GM23248 (cell line): ENCODE measurements around the gene PHACTR3. TPM values are rescaled to one million over a fixed set of nuclear protein-coding genes. Genes with fewer than 3 reads are reported as not detected.

Source experiments
- DNase-seq: peaks from one replicate; pipeline ENCODE4 v3.0.0-alpha.2; 2015
- H2AFZ ChIP-seq: fragments of 200-600 bp; sonication (generic); 2 replicates; pipeline ENCODE4 v1.6.1; 2016; ENCODE audit warnings: antibody characterized with exemption
- H3F3A ChIP-seq: fragments of 200-600 bp; sonication (generic); 2 replicates; pipeline ENCODE4 v1.6.1; 2016; ENCODE audit warnings: mild to moderate bottlenecking, antibody characterized with exemption, mixed run types; ENCODE audit not compliant: insufficient read depth
- H3K27ac ChIP-seq: fragments of 200-600 bp; sonication (generic); 2 replicates; pipeline ENCODE4 v1.5.1; 2016; ENCODE audit warnings: mild to moderate bottlenecking
- H3K27me3 ChIP-seq: fragments of 200-600 bp; sonication (generic); replicated peaks from 2 replicates; pipeline ENCODE4 v1.6.1; 2016; ENCODE audit warnings: mild to moderate bottlenecking; ENCODE audit not compliant: insufficient read depth
- H3K36me3 ChIP-seq: fragments of 200-600 bp; sonication (generic); 2 replicates; pipeline ENCODE4 v1.6.1; 2016; ENCODE audit warnings: low read depth, mild to moderate bottlenecking
- H3K4me1 ChIP-seq: fragments of 200-600 bp; sonication (generic); 2 replicates; pipeline ENCODE4 v1.6.1; 2016; ENCODE audit warnings: mild to moderate bottlenecking; ENCODE audit not compliant: insufficient read depth
- H3K4me2 ChIP-seq: fragments of 200-600 bp; sonication (generic); one replicate; pipeline ENCODE4 v1.6.1; 2016; ENCODE audit warnings: mild to moderate bottlenecking; ENCODE audit not compliant: unreplicated experiment
- H3K4me3 ChIP-seq: fragments of 200-600 bp; sonication (generic); 2 replicates; pipeline ENCODE4 v1.5.1; 2016; ENCODE audit warnings: mild to moderate bottlenecking
- H3K79me2 ChIP-seq: fragments of 200-600 bp; sonication (generic); 2 replicates; pipeline ENCODE4 v1.6.1; 2016; ENCODE audit warnings: mild to moderate bottlenecking; ENCODE audit not compliant: insufficient read depth
- H3K9ac ChIP-seq: fragments of 200-600 bp; sonication (generic); 2 replicates; pipeline ENCODE4 v1.6.1; 2016; ENCODE audit warnings: mild to moderate bottlenecking
- H3K9me2 ChIP-seq: fragments of 200-600 bp; sonication (generic); 2 replicates; pipeline ENCODE4 v1.6.1; 2016; ENCODE audit warnings: mixed run types, mild to moderate bottlenecking, moderate library complexity; ENCODE audit not compliant: insufficient read depth
- H3K9me3 ChIP-seq: fragments of 200-600 bp; sonication (generic); one replicate; pipeline ENCODE4 v1.6.1; 2017; ENCODE audit warnings: low read depth
- H4K20me1 ChIP-seq: fragments of 200-600 bp; sonication (generic); 2 replicates; pipeline ENCODE4 v1.6.0; 2016; ENCODE audit not compliant: insufficient read depth
- EZH2 ChIP-seq: fragments of 200-600 bp; sonication (generic); IDR thresholded peaks from 2 replicates; pipeline ENCODE4 v1.6.1; 2018; ENCODE audit warnings: antibody characterized with exemption, mild to moderate bottlenecking; ENCODE audit not compliant: insufficient read depth, poor library complexity, severe bottlenecking
- EZH2phosphoT487 ChIP-seq: fragments of 200-600 bp; sonication (generic); IDR thresholded peaks from 2 replicates; pipeline ENCODE4 v1.6.1; 2018; ENCODE audit warnings: antibody characterized with exemption, moderate library complexity, mild to moderate bottlenecking, low read depth; ENCODE audit not compliant: insufficient read depth
- WGBS, 2 experiments: methylation state at CpG; one replicate each; pipeline ENCODE4 v1.1.6; 2015 to 2017; ENCODE audit warnings: low lambda C conversion rate in 2 of 2, low coverage in 1 of 2; ENCODE audit errors: missing lambda C conversion rate in 2 of 2; 5-methylcytosine and 5-hydroxymethylcytosine counted together
- in situ Hi-C: fragments of 300-500 bp; cut with MboI; formaldehyde crosslinking; loops from 2 replicates; pipeline ENCODE4 v1.15.0; 2020
- polyA plus RNA-seq: library from polyadenylated mRNA; unstranded; fragments of >200 nt; fragmentation: Nextera tagmentation; extraction: Ambion mirVana; gene quantifications from 2 replicates; pipeline ENCODE4 v1.2.1, GENCODE V29; 2016
- total RNA-seq: library from RNA; depleted of rRNA; stranded (reverse); fragments of >200 nt; shearing (Covaris generic); gene quantifications from 2 replicates; pipeline ENCODE4 v1.2.3, GENCODE V29; 2014

The PHACTR3 gene
- total and polyA plus RNA-seq, 2 experiments from 2014 or later = not detected

- no peak overlapping the region for H2AFZ ChIP-seq
- no peaks in the 10 kb centered on the region for H3K79me2 ChIP-seq
- H3K27me3 ChIP-seq = no peaks in the 10 kb centered on the region
- H3K4me1 ChIP-seq = no peaks in the 10 kb centered on the region
- no peaks in the 10 kb centered on the region for H3F3A ChIP-seq
- TF ChIP-seq EZH2 (no peak), EZH2phosphoT487 (no peak)
- no peaks in the 10 kb centered on the region for H3K9me3 ChIP-seq
- H4K20me1 ChIP-seq = no peaks in the 10 kb centered on the region
- no peaks in the 10 kb centered on the region for H3K9me2 ChIP-seq
- WGBS, 2 experiments = 60 to 66% methylated on average over 19 to 21 of the region's 21 CpGs
- in situ Hi-C loops = no loop called here
- no peak overlapping the region for H3K4me2 ChIP-seq
- H3K4me3 ChIP-seq = no peak overlapping the region
- no peak for DNase-seq
- no peak overlapping the region for H3K9ac ChIP-seq
- no peaks in the 10 kb centered on the region for H3K36me3 ChIP-seq
- no peak overlapping the region for H3K27ac ChIP-seq
Observed at GRCh38 chr20:59772931-59773913, 168.9 kb downstream of the PHACTR3 start.

GRCh38 chr20:59774204-59774641 is 169.9 kb downstream of the PHACTR3 start:
- WGBS, 2 experiments = 69 to 70% methylated on average over 16 to 17 of the region's 17 CpGs
- no peak for TF ChIP-seq EZH2phosphoT487
- TF ChIP-seq EZH2 = no peak
- no peaks in the 10 kb centered on the region for H3F3A ChIP-seq
- in situ Hi-C loops = no loop called here
- H3K27ac ChIP-seq = no peak overlapping the region
- H3K4me3 ChIP-seq = no peak overlapping the region
- no peaks in the 10 kb centered on the region for H3K4me1 ChIP-seq
- no peaks in the 10 kb centered on the region for H3K9me3 ChIP-seq
- H3K9me2 ChIP-seq = no peaks in the 10 kb centered on the region
- H4K20me1 ChIP-seq = no peaks in the 10 kb centered on the region
- no peaks in the 10 kb centered on the region for H3K27me3 ChIP-seq
- no peak for DNase-seq
- no peak overlapping the region for H3K4me2 ChIP-seq
- no peaks in the 10 kb centered on the region for H3K79me2 ChIP-seq
- no peak overlapping the region for H3K9ac ChIP-seq
- no peak overlapping the region for H2AFZ ChIP-seq
- H3K36me3 ChIP-seq = no peaks in the 10 kb centered on the region

- Histone ChIP-seq H3K36me3 (no peaks in the 10 kb centered on the region), H3K9me3 (no peaks in the 10 kb centered on the region), H3K9me2 (no peaks in the 10 kb centered on the region), H4K20me1 (no peaks in the 10 kb centered on the region), H3K9ac (no peak overlapping the region), H3K79me2 (no peaks in the 10 kb centered on the region), H3K4me2 (no peak overlapping the region), H3K27ac (no peak overlapping the region), H3K4me3 (no peak overlapping the region), H2AFZ (no peak overlapping the region), H3F3A (no peaks in the 10 kb centered on the region), H3K27me3 (no peaks in the 10 kb centered on the region), H3K4me1 (no peaks in the 10 kb centered on the region)
- TF ChIP-seq EZH2 (no peak), EZH2phosphoT487 (no peak)
- DNase-seq = no peak
- 60 to 65% methylated on average over 23 of the region's 23 CpGs for WGBS, 2 experiments
- in situ Hi-C loops = no loop called here
Observed at GRCh38 chr20:59774921-59775686, 170.8 kb downstream of the PHACTR3 start.

DNA sequence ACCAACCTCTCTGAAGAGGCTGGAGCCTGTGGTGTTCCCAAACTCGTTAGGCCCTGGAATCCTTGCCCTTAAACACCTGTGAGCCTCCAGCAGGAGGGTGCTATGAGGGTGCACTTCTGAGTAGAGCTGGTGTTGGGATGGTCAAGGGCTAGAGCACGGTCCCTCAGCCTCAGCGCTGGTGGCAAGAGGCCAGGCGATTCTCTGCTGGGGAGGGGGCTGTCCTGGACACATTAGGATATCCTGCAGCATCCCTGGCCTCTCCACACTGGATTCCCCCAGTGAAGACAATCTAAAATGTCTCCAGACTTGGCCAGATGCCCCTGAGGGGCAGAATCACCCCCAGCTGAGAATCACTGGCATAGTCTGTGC is 171.3 kb downstream of the PHACTR3 start:
- Histone ChIP-seq H3K27ac (no peak overlapping the region), H3K4me2 (no peak overlapping the region), H3K4me1 (no peaks in the 10 kb centered on the region), H3K9me3 (no peaks in the 10 kb centered on the region), H3K27me3 (no peaks in the 10 kb centered on the region), H3F3A (no peaks in the 10 kb centered on the region), H3K9ac (no peak overlapping the region), H3K4me3 (no peak overlapping the region), H4K20me1 (no peaks in the 10 kb centered on the region), H3K9me2 (no peaks in the 10 kb centered on the region), H2AFZ (no peak overlapping the region), H3K79me2 (no peaks in the 10 kb centered on the region), H3K36me3 (no peaks in the 10 kb centered on the region)
- DNase-seq = no peak
- in situ Hi-C loops = no loop called here
- WGBS, 2 experiments = 32 to 39% methylated on average over 4 of the region's 4 CpGs
- TF ChIP-seq EZH2 = no peak
- no peak for TF ChIP-seq EZH2phosphoT487
